AG09319 (cell line): ENCODE results near the gene PYDC2.

ENCODE experiments used
- DNase-seq: peaks from one replicate; pipeline ENCODE4 v3.0.0-alpha.2; 2010; ENCODE audit warnings: low read depth; ENCODE audit errors: extremely low read depth
- CTCF ChIP-seq: IDR thresholded peaks from 2 replicates; pipeline ENCODE4 v1.5.1; 2011; ENCODE audit warnings: low read depth, mild to moderate bottlenecking, inconsistent platforms, low read length, moderate library complexity

Gene PYDC2

GRCh38 chr3:191424881-191425280, 36.1 kb upstream of the PYDC2 start:
- DNase-seq = no peak
- no peak for TF ChIP-seq CTCF

- DNase-seq = no peak
- TF ChIP-seq CTCF = no peak
Measured at GRCh38 chr3:191425322-191425734, 35.6 kb upstream of the PYDC2 start.

- no peak for TF ChIP-seq CTCF
- DNase-seq = no peak
Measured at GRCh38 chr3:191426311-191426710, 34.7 kb upstream of the PYDC2 start.

GRCh38 chr3:191428177-191428576, 32.8 kb upstream of the PYDC2 start:
- TF ChIP-seq CTCF = no peak
- DNase-seq = no peak

GRCh38 chr3:191430103-191430502, 30.9 kb upstream of the PYDC2 start:
- no peak for DNase-seq

GRCh38 chr3:191431160-191431822, 29.7 kb upstream of the PYDC2 start:
- no peak for DNase-seq
- TF ChIP-seq CTCF = no peak

More at GRCh38 chr3:191430103-191430502, 30.9 kb upstream of the PYDC2 start:
- TF ChIP-seq CTCF = no peak

- no peak for TF ChIP-seq CTCF
- no peak for DNase-seq
Measured at GRCh38 chr3:191432162-191432561, 28.8 kb upstream of the PYDC2 start.
